ENCODE measurements around the gene EXOC8. TPM values are rescaled to one million over a fixed set of nuclear protein-coding genes. Genes with fewer than 3 reads are reported as not detected.

The EXOC8 gene
- total and polyA plus RNA-seq, 2 experiments from 2014 or later, result 2.3 to 14.4 TPM

- Histone ChIP-seq H3F3A (replicated peaks; ENCODE audit: low read depth) (no peaks in the 10 kb centered on the region), H3K9me2 (ENCODE audit: insufficient read depth) (no peaks in the 10 kb centered on the region), H3K27me3 (ENCODE audit: insufficient read depth) (no peaks in the 10 kb centered on the region), H2AFZ (no peak overlapping the region), H3K4me3 (peak overlapping the region; percentile 90), H3K4me1 (ENCODE audit: insufficient read depth) (peaks cover 35% of the 10 kb centered on the region), H3K36me3 (ENCODE audit: insufficient read depth) (no peaks in the 10 kb centered on the region), H4K20me1 (replicated peaks; ENCODE audit: insufficient read depth) (peaks cover 8% of the 10 kb centered on the region; the same call in 1 of the 2 replicates), H3K4me2 (peak overlapping the region; percentile 86), H3K79me2 (replicated peaks; ENCODE audit: insufficient read depth) (peaks cover 66% of the 10 kb centered on the region), H3K27ac (ENCODE audit: low read depth) (no peak overlapping the region)
- DNase-seq (ENCODE audit: low spot score) (no peak), ATAC-seq (no peak)
- Mint-ChIP-seq H3K9me3 (peaks cover 2% of the 10 kb centered on the region; the same call in 1 of the 3 replicates), H3K27me3 (ENCODE audit: insufficient read depth, low read depth, poor library complexity) (peaks cover 16% of the 10 kb centered on the region), H3K27ac (no peak overlapping the region), H3K36me3 (ENCODE audit: low read depth) (peaks cover 19% of the 10 kb centered on the region), H3K4me1 (peaks cover 34% of the 10 kb centered on the region), H3K4me3 (peak overlapping the region; percentile 69)
- TF ChIP-seq, protein P1, sequence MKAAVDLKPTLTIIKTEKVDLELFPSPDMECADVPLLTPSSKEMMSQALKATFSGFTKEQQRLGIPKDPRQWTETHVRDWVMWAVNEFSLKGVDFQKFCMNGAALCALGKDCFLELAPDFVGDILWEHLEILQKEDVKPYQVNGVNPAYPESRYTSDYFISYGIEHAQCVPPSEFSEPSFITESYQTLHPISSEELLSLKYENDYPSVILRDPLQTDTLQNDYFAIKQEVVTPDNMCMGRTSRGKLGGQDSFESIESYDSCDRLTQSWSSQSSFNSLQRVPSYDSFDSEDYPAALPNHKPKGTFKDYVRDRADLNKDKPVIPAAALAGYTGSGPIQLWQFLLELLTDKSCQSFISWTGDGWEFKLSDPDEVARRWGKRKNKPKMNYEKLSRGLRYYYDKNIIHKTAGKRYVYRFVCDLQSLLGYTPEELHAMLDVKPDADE (IDR thresholded peaks at IDR 0.05), result no peak
- TF ChIP-seq ZNF462 (CRISPR knock-in tag; IDR thresholded peaks at IDR 0.05) (no peak), NANOG (IDR thresholded peaks at IDR 0.05; ENCODE audit: borderline replicate concordance) (no peak), POLR2AphosphoS5 (IDR thresholded peaks at IDR 0.05; ENCODE audit: low read depth) (no peak), STAT1 (IDR thresholded peaks at IDR 0.05; ENCODE audit: unreplicated experiment) (no peak), ZNF331 (CRISPR knock-in tag; IDR thresholded peaks at IDR 0.05; ENCODE audit: low read depth) (no peak), ZNF114 (CRISPR knock-in tag; IDR thresholded peaks at IDR 0.05) (no peak), EZH2 (IDR thresholded peaks at IDR 0.05; ENCODE audit: low read depth, unreplicated experiment) (no peak), JUNB (IDR thresholded peaks at IDR 0.05; ENCODE audit: unreplicated experiment) (no peak), EZH2phosphoT487 (IDR thresholded peaks at IDR 0.05; ENCODE audit: unreplicated experiment) (no peak), CREB1 (CRISPR knock-in tag; IDR thresholded peaks at IDR 0.05; ENCODE audit: low read depth) (no peak)
- TF ChIP-seq, protein P2, sequence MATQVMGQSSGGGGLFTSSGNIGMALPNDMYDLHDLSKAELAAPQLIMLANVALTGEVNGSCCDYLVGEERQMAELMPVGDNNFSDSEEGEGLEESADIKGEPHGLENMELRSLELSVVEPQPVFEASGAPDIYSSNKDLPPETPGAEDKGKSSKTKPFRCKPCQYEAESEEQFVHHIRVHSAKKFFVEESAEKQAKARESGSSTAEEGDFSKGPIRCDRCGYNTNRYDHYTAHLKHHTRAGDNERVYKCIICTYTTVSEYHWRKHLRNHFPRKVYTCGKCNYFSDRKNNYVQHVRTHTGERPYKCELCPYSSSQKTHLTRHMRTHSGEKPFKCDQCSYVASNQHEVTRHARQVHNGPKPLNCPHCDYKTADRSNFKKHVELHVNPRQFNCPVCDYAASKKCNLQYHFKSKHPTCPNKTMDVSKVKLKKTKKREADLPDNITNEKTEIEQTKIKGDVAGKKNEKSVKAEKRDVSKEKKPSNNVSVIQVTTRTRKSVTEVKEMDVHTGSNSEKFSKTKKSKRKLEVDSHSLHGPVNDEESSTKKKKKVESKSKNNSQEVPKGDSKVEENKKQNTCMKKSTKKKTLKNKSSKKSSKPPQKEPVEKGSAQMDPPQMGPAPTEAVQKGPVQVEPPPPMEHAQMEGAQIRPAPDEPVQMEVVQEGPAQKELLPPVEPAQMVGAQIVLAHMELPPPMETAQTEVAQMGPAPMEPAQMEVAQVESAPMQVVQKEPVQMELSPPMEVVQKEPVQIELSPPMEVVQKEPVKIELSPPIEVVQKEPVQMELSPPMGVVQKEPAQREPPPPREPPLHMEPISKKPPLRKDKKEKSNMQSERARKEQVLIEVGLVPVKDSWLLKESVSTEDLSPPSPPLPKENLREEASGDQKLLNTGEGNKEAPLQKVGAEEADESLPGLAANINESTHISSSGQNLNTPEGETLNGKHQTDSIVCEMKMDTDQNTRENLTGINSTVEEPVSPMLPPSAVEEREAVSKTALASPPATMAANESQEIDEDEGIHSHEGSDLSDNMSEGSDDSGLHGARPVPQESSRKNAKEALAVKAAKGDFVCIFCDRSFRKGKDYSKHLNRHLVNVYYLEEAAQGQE (IDR thresholded peaks at IDR 0.05; ENCODE audit: unreplicated experiment), result no peak
- TF ChIP-seq, protein P3, sequence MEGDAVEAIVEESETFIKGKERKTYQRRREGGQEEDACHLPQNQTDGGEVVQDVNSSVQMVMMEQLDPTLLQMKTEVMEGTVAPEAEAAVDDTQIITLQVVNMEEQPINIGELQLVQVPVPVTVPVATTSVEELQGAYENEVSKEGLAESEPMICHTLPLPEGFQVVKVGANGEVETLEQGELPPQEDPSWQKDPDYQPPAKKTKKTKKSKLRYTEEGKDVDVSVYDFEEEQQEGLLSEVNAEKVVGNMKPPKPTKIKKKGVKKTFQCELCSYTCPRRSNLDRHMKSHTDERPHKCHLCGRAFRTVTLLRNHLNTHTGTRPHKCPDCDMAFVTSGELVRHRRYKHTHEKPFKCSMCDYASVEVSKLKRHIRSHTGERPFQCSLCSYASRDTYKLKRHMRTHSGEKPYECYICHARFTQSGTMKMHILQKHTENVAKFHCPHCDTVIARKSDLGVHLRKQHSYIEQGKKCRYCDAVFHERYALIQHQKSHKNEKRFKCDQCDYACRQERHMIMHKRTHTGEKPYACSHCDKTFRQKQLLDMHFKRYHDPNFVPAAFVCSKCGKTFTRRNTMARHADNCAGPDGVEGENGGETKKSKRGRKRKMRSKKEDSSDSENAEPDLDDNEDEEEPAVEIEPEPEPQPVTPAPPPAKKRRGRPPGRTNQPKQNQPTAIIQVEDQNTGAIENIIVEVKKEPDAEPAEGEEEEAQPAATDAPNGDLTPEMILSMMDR (conservative IDR thresholded peaks at IDR 0.05; ENCODE audit: low read depth in 2 of 2), result no peak
Measured at GRCh38 chr1:231334952-231335351, 2.7 kb downstream of the EXOC8 start.
